Measurements from ENCODE around the gene ESM1.

GRCh38 chr5:54990841-54991258 lies 5.5 kb upstream of the ESM1 start:
- TF ChIP-seq CTCF (IDR thresholded peaks at IDR 0.05) (no peak), CBX2 (IDR thresholded peaks at IDR 0.05; ENCODE audit: borderline replicate concordance, low read depth) (no peak), HDAC2 (IDR thresholded peaks at IDR 0.05) (no peak), RAD21 (conservative IDR thresholded peaks at IDR 0.05 in 1 of 2, IDR thresholded peaks at IDR 0.05 in 1 of 2) (no peak), POLR2A (IDR thresholded peaks at IDR 0.05; ENCODE audit: low read length) (no peak), EP300 (IDR thresholded peaks at IDR 0.05) (no peak), BCL3 (IDR thresholded peaks at IDR 0.05) (no peak), SMC3 (IDR thresholded peaks at IDR 0.05) (no peak), BHLHE40 (IDR thresholded peaks at IDR 0.05; ENCODE audit: low read depth, low read length) (no peak), CEBPB (IDR thresholded peaks at IDR 0.05) (no peak), MAFK (IDR thresholded peaks at IDR 0.05; ENCODE audit: partially characterized antibody) (no peak), CHD2 (IDR thresholded peaks at IDR 0.05; ENCODE audit: low read length, partially characterized antibody) (no peak), ZNF302 (CRISPR knock-in tag; IDR thresholded peaks at IDR 0.05) (no peak)
